K562 (cell line): ENCODE measurements around the gene COPA. TPM values are rescaled to one million over a fixed set of nuclear protein-coding genes. Genes with fewer than 3 reads are reported as not detected.

ENCODE experiments used
- ARID1B ChIP-seq: fragments of 450-650 bp; IDR thresholded peaks from 2 replicates; pipeline ENCODE4 v1.6.1; 2016; ENCODE audit warnings: antibody characterized with exemption, mild to moderate bottlenecking, inconsistent platforms
- BCLAF1 ChIP-seq, 2 experiments: fragments of 450-650 bp in 1 of 2; IDR thresholded peaks; 2 replicates each; pipeline ENCODE4 v1.6.1; 2011 to 2017; ENCODE audit warnings: low read depth in 2 of 2, antibody characterized with exemption in 1 of 2, borderline replicate concordance in 1 of 2, low read length in 1 of 2, mild to moderate bottlenecking in 1 of 2, mixed read lengths in 1 of 2; ENCODE audit not compliant: control insufficient read depth in 1 of 2
- BMI1 ChIP-seq: fragments of 150-350 bp; IDR thresholded peaks from 2 replicates; pipeline ENCODE4 v1.6.1; 2014; ENCODE audit warnings: low read length
- BRD9 ChIP-seq: fragments of 450-650 bp; IDR thresholded peaks from 2 replicates; pipeline ENCODE4 v1.6.1; 2018; ENCODE audit warnings: low read depth; ENCODE audit not compliant: partially characterized antibody
- CCAR2 ChIP-seq: fragments of 200-400 bp; formaldehyde crosslinking; IDR thresholded peaks from 2 replicates; pipeline ENCODE4 v1.6.1; 2017; ENCODE audit warnings: mild to moderate bottlenecking, low read depth, low read length
- FOS ChIP-seq: IDR thresholded peaks from 3 replicates; pipeline ENCODE4 v1.6.1; 2011; ENCODE audit not compliant: insufficient read length; ENCODE audit errors: extremely low read depth
- HSF4 ChIP-seq: fragments of 250-450 bp; sonication (Bioruptor Pico); IDR thresholded peaks from 2 replicates; pipeline ENCODE4 v2.1.2; 2022; ENCODE audit warnings: mild to moderate bottlenecking, moderate library complexity, borderline replicate concordance
- L3MBTL2 ChIP-seq: fragments of 450-650 bp; IDR thresholded peaks from 2 replicates; pipeline ENCODE4 v1.6.1; 2016; ENCODE audit warnings: mild to moderate bottlenecking, moderate library complexity
- NELFE ChIP-seq: IDR thresholded peaks from 2 replicates; pipeline ENCODE4 v1.6.1; 2011; ENCODE audit warnings: mild to moderate bottlenecking; ENCODE audit not compliant: insufficient read depth, insufficient read length
- NFXL1 ChIP-seq: fragments of 450-650 bp; formaldehyde crosslinking; IDR thresholded peaks from 2 replicates; pipeline ENCODE4 v1.4.0; 2021; ENCODE audit warnings: mild to moderate bottlenecking
- NR2F6 ChIP-seq: fragments of 450-650 bp; formaldehyde crosslinking; IDR thresholded peaks from 2 replicates; pipeline ENCODE4 v1.4.0; 2020; ENCODE audit warnings: mild to moderate bottlenecking
- PKNOX1 ChIP-seq: fragments of 450-650 bp; IDR thresholded peaks from 2 replicates; pipeline ENCODE4 v1.6.1; 2016
- SMAD1 ChIP-seq: fragments of 150-350 bp; IDR thresholded peaks from 2 replicates; pipeline ENCODE4 v1.6.1; 2014; ENCODE audit warnings: low read length, low read depth; ENCODE audit not compliant: partially characterized antibody
- SMAD4 ChIP-seq: fragments of 250-450 bp; sonication (Bioruptor Pico); conservative IDR thresholded peaks from 2 replicates; pipeline ENCODE4 v1.8.0; 2021; ENCODE audit warnings: inconsistent platforms, mild to moderate bottlenecking, moderate library complexity
- SMARCA5 ChIP-seq: fragments of 450-650 bp; IDR thresholded peaks from 2 replicates; pipeline ENCODE4 v1.6.1; 2016
- ZC3H4 ChIP-seq: sonication (generic); formaldehyde crosslinking; IDR thresholded peaks from 2 replicates; pipeline ENCODE4 v1.9.0; 2021; ENCODE audit warnings: missing genetic modification reagents, borderline replicate concordance
- ZNF143 ChIP-seq: sonication (generic); formaldehyde crosslinking; IDR thresholded peaks from 2 replicates; pipeline ENCODE4 v1.9.0; 2022; ENCODE audit warnings: mild to moderate bottlenecking, missing genetic modification reagents
- ZNF197 ChIP-seq: fragments of 200-800 bp; sonication (Bioruptor generic); IDR thresholded peaks from 2 replicates; pipeline ENCODE4 v1.6.1; 2016; ENCODE audit warnings: low read depth, missing genetic modification characterization, missing compliant biosample characterization
- ZNF316 ChIP-seq: fragments of 450-650 bp; IDR thresholded peaks from 2 replicates; pipeline ENCODE4 v1.6.1; 2016
- polyA plus RNA-seq, 8 experiments: library from polyadenylated mRNA; depleted of rRNA in 4 of 8; stranded (reverse) in 5 of 8; unstranded in 3 of 8; fragments of >200 nt; fragmentation: Nextera tagmentation in 2 of 8; fragmentation: Illumina TruSeq in 1 of 8; extraction: Ambion mirVana in 2 of 8; extraction: Trizol in 1 of 8; gene quantifications; 2 replicates each; pipeline versions ENCODE4 v1.2.1 to v1.2.3, GENCODE V29; 2011 to 2014; ENCODE audit warnings: inconsistent platforms in 1 of 8, missing spikeins in 1 of 8
- total RNA-seq, 7 experiments: library from RNA; depleted of rRNA in 6 of 7; stranded (reverse); fragments of >200 nt in 6 of 7; fragmentation: Illumina TruSeq in 2 of 7; extraction: Trizol in 2 of 7; gene quantifications; 2 replicates each; pipeline versions ENCODE4 v1.2.1 to v1.2.3, GENCODE V29; 2011 to 2021; ENCODE audit warnings: low replicate concordance in 1 of 7
- TF ChIP-seq, protein P1 (sequence below): fragments of 250-450 bp; sonication (Bioruptor Pico); IDR thresholded peaks from 2 replicates; pipeline ENCODE4 v1.8.0; 2021; ENCODE audit warnings: moderate library complexity, mild to moderate bottlenecking, inconsistent platforms
- TF ChIP-seq, protein P2 (sequence below): IDR thresholded peaks from 2 replicates; pipeline ENCODE4 v1.6.1; 2014; ENCODE audit warnings: antibody characterized with exemption
- TF ChIP-seq, protein P3 (sequence below): sonication (generic); formaldehyde crosslinking; IDR thresholded peaks from 2 replicates; pipeline ENCODE4 v1.8.0; 2022; ENCODE audit warnings: mild to moderate bottlenecking, missing genetic modification reagents

Gene COPA
- total and polyA plus RNA-seq, 9 of the 15 experiments (the other 6 are each of a cell fraction or from before 2014, with no cell fraction given), result 49.8 to 222 (median 110) TPM

DNA sequence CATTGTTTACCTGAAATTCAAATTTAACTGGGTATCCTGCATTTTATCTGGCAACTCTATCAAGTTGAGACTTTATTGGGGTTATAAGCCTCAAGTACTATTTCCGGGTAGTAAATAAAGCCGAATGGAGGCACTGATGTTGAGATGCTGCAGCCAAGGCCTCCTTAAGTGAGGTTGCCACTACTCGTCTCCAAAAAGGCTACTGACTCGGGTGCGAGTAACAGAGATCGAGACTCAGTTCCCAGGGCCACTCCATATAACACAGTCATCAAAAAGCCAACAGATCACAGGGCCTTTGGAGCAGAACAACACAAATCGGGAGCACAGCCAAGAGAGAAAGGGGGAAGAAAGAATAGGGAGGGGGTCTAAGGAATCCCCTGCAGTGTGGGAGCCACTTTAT lies 524 bp downstream of the COPA start (continued):
- TF ChIP-seq, protein P1, sequence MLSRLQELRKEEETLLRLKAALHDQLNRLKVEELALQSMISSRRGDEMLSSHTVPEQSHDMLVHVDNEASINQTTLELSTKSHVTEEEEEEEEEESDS (CRISPR knock-in tag), result no peak
- TF ChIP-seq SMARCA5 (no peak), ZC3H4 (CRISPR knock-in tag) (0 out of 2 replicates have a peak, but pooled peaks have one; percentile 48), L3MBTL2 (no peak), ZNF197 (CRISPR knock-in tag) (no peak), FOS (no peak), BCLAF1 (IDR thresholded peaks at IDR 0.05; ENCODE audit: borderline replicate concordance in 1 of 2, control insufficient read depth in 1 of 2, low read depth in 2 of 2, low read length in 1 of 2) (no peak), ARID1B (no peak; the same call in 1 of the 2 replicates), BRD9 (peak; percentile 37), SMAD4 (0 out of 2 replicates have a peak, but pooled peaks have one; percentile 6), HSF4 (CRISPR knock-in tag) (no peak), BMI1 (no peak), ZNF143 (CRISPR knock-in tag) (no peak), CCAR2 (no peak), ZNF316 (peak; percentile 72), NFXL1 (CRISPR knock-in tag) (no peak), NELFE (no peak), SMAD1 (no peak), NR2F6 (CRISPR knock-in tag) (no peak), PKNOX1 (no peak)
- TF ChIP-seq, protein P2, sequence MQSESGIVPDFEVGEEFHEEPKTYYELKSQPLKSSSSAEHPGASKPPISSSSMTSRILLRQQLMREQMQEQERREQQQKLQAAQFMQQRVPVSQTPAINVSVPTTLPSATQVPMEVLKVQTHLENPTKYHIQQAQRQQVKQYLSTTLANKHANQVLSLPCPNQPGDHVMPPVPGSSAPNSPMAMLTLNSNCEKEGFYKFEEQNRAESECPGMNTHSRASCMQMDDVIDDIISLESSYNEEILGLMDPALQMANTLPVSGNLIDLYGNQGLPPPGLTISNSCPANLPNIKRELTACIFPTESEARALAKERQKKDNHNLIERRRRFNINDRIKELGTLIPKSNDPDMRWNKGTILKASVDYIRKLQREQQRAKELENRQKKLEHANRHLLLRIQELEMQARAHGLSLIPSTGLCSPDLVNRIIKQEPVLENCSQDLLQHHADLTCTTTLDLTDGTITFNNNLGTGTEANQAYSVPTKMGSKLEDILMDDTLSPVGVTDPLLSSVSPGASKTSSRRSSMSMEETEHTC, result no peak
- TF ChIP-seq, protein P3, sequence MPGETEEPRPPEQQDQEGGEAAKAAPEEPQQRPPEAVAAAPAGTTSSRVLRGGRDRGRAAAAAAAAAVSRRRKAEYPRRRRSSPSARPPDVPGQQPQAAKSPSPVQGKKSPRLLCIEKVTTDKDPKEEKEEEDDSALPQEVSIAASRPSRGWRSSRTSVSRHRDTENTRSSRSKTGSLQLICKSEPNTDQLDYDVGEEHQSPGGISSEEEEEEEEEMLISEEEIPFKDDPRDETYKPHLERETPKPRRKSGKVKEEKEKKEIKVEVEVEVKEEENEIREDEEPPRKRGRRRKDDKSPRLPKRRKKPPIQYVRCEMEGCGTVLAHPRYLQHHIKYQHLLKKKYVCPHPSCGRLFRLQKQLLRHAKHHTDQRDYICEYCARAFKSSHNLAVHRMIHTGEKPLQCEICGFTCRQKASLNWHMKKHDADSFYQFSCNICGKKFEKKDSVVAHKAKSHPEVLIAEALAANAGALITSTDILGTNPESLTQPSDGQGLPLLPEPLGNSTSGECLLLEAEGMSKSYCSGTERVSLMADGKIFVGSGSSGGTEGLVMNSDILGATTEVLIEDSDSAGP (CRISPR knock-in tag), result no peak
